ENCODE measurements around the gene AGER. TPM values are rescaled to one million over a fixed set of nuclear protein-coding genes. Genes with fewer than 3 reads are reported as not detected.
A peak's percentile ranks its signal among the peaks of the same experiment; 100 is the strongest.

Gene AGER
- polyA plus RNA-seq, 1 of the 3 experiments (the other 2 are of a cell fraction), result 3.5 TPM

DNA sequence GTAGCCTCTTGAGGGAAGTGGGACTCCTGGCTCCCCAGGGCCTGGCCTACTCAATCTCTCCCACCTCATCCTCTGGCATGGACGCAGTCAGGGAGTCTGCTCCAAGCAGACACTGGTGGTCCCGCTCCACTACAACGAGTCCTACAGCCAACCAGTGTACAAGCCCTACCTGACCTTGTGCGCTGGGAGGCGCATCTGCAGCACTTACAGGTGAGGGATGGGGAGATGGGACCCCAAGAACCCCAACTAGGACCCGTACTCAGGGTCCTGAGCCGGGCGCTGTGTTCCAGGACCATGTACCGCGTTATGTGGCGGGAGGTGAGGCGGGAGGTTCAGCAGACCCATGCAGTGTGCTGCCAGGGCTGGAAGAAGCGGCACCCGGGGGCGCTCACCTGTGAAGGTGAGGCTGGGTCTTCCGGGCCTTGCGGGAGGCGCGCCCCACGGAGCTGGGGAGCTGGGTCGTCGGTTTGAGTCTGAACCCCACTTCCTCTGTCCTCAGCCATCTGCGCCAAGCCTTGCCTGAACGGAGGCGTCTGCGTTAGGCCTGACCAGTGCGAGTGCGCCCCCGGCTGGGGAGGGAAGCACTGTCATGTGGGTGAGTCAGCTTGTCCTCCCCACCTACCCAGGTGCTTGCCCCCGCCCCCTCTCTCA is 17.5 kb downstream of the AGER start:
- H3K9ac ChIP-seq, result no peak overlapping the region

DNA sequence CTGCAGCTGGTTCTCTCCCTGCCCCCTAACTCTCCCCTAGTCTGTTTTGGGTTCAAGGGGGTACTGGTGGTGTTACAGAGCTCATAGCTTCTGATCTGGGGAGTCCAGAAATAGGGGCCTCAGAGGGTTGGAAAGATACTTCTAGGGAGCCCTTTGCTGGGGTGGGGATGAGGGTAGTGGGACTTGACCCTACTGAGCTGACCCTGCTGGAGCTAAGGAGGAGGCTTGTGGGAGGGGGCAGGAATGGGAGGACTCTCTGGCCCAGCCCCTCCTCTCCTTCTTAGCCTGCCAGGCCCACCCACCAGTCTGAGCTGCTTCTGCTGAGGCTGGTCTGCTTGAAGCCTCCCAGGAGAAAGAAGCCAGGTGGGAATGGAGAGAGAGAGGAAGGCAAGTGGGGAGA is 19.8 kb downstream of the AGER start, which contains the start of gene EGFL8:
Gene EGFL8, plus strand, starts transcription at position 301 of the 400 bp plus-strand sequence. CDS start 1,571 bp downstream, outside the sequence.
- no peaks in the 10 kb centered on the region for H4K20me1 ChIP-seq (ENCODE audit: insufficient read depth)
- no peaks in the 10 kb centered on the region for H3K9me2 ChIP-seq
- H3K9me3 ChIP-seq, result no peaks in the 10 kb centered on the region
- ChIA-PET POLR2A (no interaction called here), CTCF (interaction anchor here (1.0 to 2.0 kb wide), 4 partner anchors 10 to 46 kb away, joined by 3 to 7 read pairs (median 5); partner anchors contain the start of gene AGPAT1)
- H3K27ac ChIP-seq (ENCODE audit: low read depth in 2 of 2, low read length in 1 of 2), result no peak within 1 kb of the TSS
- no peak within 1 kb of the TSS for H2AFZ ChIP-seq (ENCODE audit: low read depth)
- H3K36me3 ChIP-seq (replicated peaks in 1 of 2; ENCODE audit: control insufficient read depth in 1 of 2, insufficient read depth in 2 of 2, low read length in 1 of 2), result peaks cover 10 to 19% of the 10 kb centered on the region in 2 experiments
- TF ChIP-seq SMC3 (IDR thresholded peaks at IDR 0.05; ENCODE audit: low read depth, low read length), result no peak
- no peak for TF ChIP-seq TCF12 (IDR thresholded peaks at IDR 0.05)
- TF ChIP-seq SIN3A (IDR thresholded peaks at IDR 0.05; ENCODE audit: borderline replicate concordance, low read depth, low read length), result no peak
- TF ChIP-seq POLR2AphosphoS5 (IDR thresholded peaks at IDR 0.05; ENCODE audit: low read depth, low read length), result no peak
- no peak for TF ChIP-seq RCOR1 (IDR thresholded peaks at IDR 0.05; ENCODE audit: low read length)
- H3K27me3 ChIP-seq (ENCODE audit: insufficient read depth), result no peaks in the 10 kb centered on the region
- H3K9ac ChIP-seq, result no peak within 1 kb of the TSS
- peaks cover 2% of the 10 kb centered on the region for H3F3A ChIP-seq (replicated peaks; ENCODE audit: insufficient read depth)
- no peak within 1 kb of the TSS for H3K4me3 ChIP-seq (ENCODE audit: low read depth in 2 of 2, low read length in 1 of 2)
- H3K4me1 ChIP-seq (ENCODE audit: control insufficient read depth in 1 of 2, insufficient read depth in 2 of 2, low read depth in 1 of 2, low read length in 1 of 2), result no peaks in the 10 kb centered on the region
- H3K79me2 ChIP-seq (ENCODE audit: insufficient read depth), result no peaks in the 10 kb centered on the region
- DNase-seq, result no peak
- H3K4me2 ChIP-seq, result no peak within 1 kb of the TSS

More for the DNA sequence above, 17.5 kb downstream of the AGER start:
- Histone ChIP-seq H3K9me3 (no peaks in the 10 kb centered on the region), H3K4me3 (ENCODE audit: low read depth in 2 of 2, low read length in 1 of 2) (no peak overlapping the region), H3F3A (replicated peaks; ENCODE audit: insufficient read depth) (peaks cover 2% of the 10 kb centered on the region), H3K4me1 (ENCODE audit: control insufficient read depth in 1 of 2, insufficient read depth in 2 of 2, low read depth in 1 of 2, low read length in 1 of 2) (no peaks in the 10 kb centered on the region), H3K9me2 (no peaks in the 10 kb centered on the region), H3K4me2 (no peak overlapping the region), H3K79me2 (ENCODE audit: insufficient read depth) (peaks cover under 1% of the 10 kb centered on the region; the same call in 1 of the 2 replicates), H3K36me3 (replicated peaks in 1 of 2; ENCODE audit: control insufficient read depth in 1 of 2, insufficient read depth in 2 of 2, low read length in 1 of 2) (peaks cover 10 to 36% of the 10 kb centered on the region in 2 experiments), H2AFZ (ENCODE audit: low read depth) (no peak overlapping the region), H3K27me3 (ENCODE audit: insufficient read depth) (no peaks in the 10 kb centered on the region), H4K20me1 (ENCODE audit: insufficient read depth) (no peaks in the 10 kb centered on the region), H3K27ac (ENCODE audit: low read depth in 2 of 2, low read length in 1 of 2) (no peak overlapping the region)
- CTCF ChIA-PET, result interaction anchor here (0.8 to 1.5 kb wide), 5 partner anchors 10 to 119 kb away, joined by 3 to 5 read pairs (median 3); no protein-coding TSS in a partner anchor
- WGBS (ENCODE audit: low lambda C conversion rate), result 96% methylated on average over 18 of the region's 30 CpGs
- POLR2A ChIA-PET, result no interaction called here
- peak; percentile 12; the same call in 1 of the 2 replicates for TF ChIP-seq RAD21 (IDR thresholded peaks at IDR 0.05; ENCODE audit: low read length)
- no peak for TF ChIP-seq SIN3A (IDR thresholded peaks at IDR 0.05; ENCODE audit: borderline replicate concordance, low read depth, low read length)
- TF ChIP-seq, protein P1, sequence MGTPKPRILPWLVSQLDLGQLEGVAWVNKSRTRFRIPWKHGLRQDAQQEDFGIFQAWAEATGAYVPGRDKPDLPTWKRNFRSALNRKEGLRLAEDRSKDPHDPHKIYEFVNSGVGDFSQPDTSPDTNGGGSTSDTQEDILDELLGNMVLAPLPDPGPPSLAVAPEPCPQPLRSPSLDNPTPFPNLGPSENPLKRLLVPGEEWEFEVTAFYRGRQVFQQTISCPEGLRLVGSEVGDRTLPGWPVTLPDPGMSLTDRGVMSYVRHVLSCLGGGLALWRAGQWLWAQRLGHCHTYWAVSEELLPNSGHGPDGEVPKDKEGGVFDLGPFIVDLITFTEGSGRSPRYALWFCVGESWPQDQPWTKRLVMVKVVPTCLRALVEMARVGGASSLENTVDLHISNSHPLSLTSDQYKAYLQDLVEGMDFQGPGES (IDR thresholded peaks at IDR 0.05; ENCODE audit: low read depth, low read length), result no peak
- TF ChIP-seq, protein P2, sequence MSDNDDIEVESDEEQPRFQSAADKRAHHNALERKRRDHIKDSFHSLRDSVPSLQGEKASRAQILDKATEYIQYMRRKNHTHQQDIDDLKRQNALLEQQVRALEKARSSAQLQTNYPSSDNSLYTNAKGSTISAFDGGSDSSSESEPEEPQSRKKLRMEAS (IDR thresholded peaks at IDR 0.05; ENCODE audit: low read depth), result no peak
- DNase-seq, result no peak
